Aorta (tissue), 5 donors: ENCODE data around the gene PLCG1. TPM values are rescaled to one million over a fixed set of nuclear protein-coding genes. Genes with fewer than 3 reads are reported as not detected.

ENCODE experiments used
- ATAC-seq: fragments of 200-7000 bp; cut with Tn5 transposase; one replicate; pipeline ENCODE4 v1.9.1; 2022; ENCODE audit warnings: moderate library complexity; ENCODE audit not compliant: low FRiP score
- DNase-seq, 2 donors: peaks; one replicate each; pipeline ENCODE4 v3.0.0-alpha.2; 2020
- H3K27ac ChIP-seq, 2 donors: one replicate each; pipeline ENCODE4 v1.5.1; 2013; ENCODE audit warnings: low read length in 2 of 2, mild to moderate bottlenecking in 2 of 2, moderate library complexity in 2 of 2, control low read depth in 1 of 2, inconsistent platforms in 1 of 2, low read depth in 1 of 2
- H3K27me3 ChIP-seq, 2 donors: one replicate each; pipeline ENCODE4 v1.6.1; 2013; ENCODE audit warnings: control low read depth in 1 of 2, low read length in 1 of 2, mild to moderate bottlenecking in 1 of 2, moderate library complexity in 1 of 2; ENCODE audit not compliant: insufficient read depth in 2 of 2, control insufficient read depth in 1 of 2
- H3K36me3 ChIP-seq, 2 donors: one replicate each; pipeline ENCODE4 v1.6.1; 2013; ENCODE audit warnings: control low read depth in 1 of 2, low read length in 1 of 2, mild to moderate bottlenecking in 1 of 2; ENCODE audit not compliant: insufficient read depth in 2 of 2, control insufficient read depth in 1 of 2
- H3K4me1 ChIP-seq, 2 donors: one replicate each; pipeline ENCODE4 v1.6.1; 2013; ENCODE audit warnings: low read length in 2 of 2, control low read depth in 1 of 2, mild to moderate bottlenecking in 1 of 2, moderate library complexity in 1 of 2; ENCODE audit not compliant: insufficient read depth in 2 of 2, control insufficient read depth in 1 of 2
- H3K4me3 ChIP-seq, 2 donors: one replicate each; pipeline ENCODE4 v1.5.1; 2013; ENCODE audit warnings: low read length in 2 of 2, control low read depth in 1 of 2, mild to moderate bottlenecking in 1 of 2
- H3K9me3 ChIP-seq: one replicate; pipeline ENCODE4 v1.6.1; 2013; ENCODE audit warnings: mild to moderate bottlenecking, low read length; ENCODE audit not compliant: control insufficient read depth
- WGBS, 2 donors: extraction: QIAGEN DNeasy Blood & Tissue Kit; methylation state at CpG; one replicate each; pipeline ENCODE4 v1.1.7; 2013; 5-methylcytosine and 5-hydroxymethylcytosine counted together
- intact Hi-C, 2 donors: fragments of 100-400 bp; cut with DNase I; formaldehyde crosslinking; loops; one replicate each; pipeline versions ENCODE4 v1.14.2 to v1.15.0; 2022
- polyA plus RNA-seq, 2 donors: library from polyadenylated mRNA; stranded (reverse); fragments of 200-250 nt; gene quantifications; one replicate each; pipeline ENCODE4 v1.2.3, GENCODE V29; 2013
- total RNA-seq, 2 donors: library from RNA; stranded (reverse); fragmentation: NEBNext Ultra II Directional; extraction: Animal tissue kit (Norgen Biotek cat#: 25700); gene quantifications; one replicate each; pipeline ENCODE4 v1.2.1, GENCODE V29; 2021
- donor health status: healthy with polysubstance abuse.
- donor health status: Bipolar disorder and iron deficiency.
- donor health status: DM: no; HTN: no; CAD: no.
- donor health status: DM: no; HTN: no; CAD: no.
- donor health status: DM: yes; HTN: yes; CAD: no.

PLCG1 gene
- total and polyA plus RNA-seq, 4 donors: 17.9 to 148 (median 74.4) TPM

GRCh38 chr20:41147767-41148191 lies 10.4 kb downstream of the PLCG1 start:
- ATAC-seq (peak; percentile 49), DNase-seq (peak in 1 of 2 donors; percentile 64)
- no peaks in the 10 kb centered on the region for H3K9me3 ChIP-seq
- intact Hi-C loops: no loop called here
- H3K4me1 ChIP-seq: peaks cover 3 to 4% of the 10 kb centered on the region in 2 donors
- H3K36me3 ChIP-seq: no peaks in the 10 kb centered on the region
- no peak overlapping the region for H3K4me3 ChIP-seq
- WGBS, 2 donors: 34 to 37% methylated on average over 8 of the region's 8 CpGs
- peak overlapping the region in 1 of 2 donors; percentile 81 for H3K27ac ChIP-seq
- H3K27me3 ChIP-seq: no peaks in the 10 kb centered on the region

- Histone ChIP-seq H3K9me3 (no peaks in the 10 kb centered on the region), H3K4me3 (no peak overlapping the region), H3K36me3 (no peaks in the 10 kb centered on the region), H3K27ac (no peak overlapping the region), H3K4me1 (peaks cover 4% of the 10 kb centered on the region in 2 donors), H3K27me3 (no peaks in the 10 kb centered on the region)
- intact Hi-C loops: no loop called here
- WGBS, 2 donors: 80 to 81% methylated on average over 5 of the region's 5 CpGs
- DNase-seq (no peak), ATAC-seq (no peak)
These were observed 11.6 kb downstream of the PLCG1 start for GRCh38 chr20:41148942-41149341.

GRCh38 chr20:41150664-41151063 lies 13.3 kb downstream of the PLCG1 start:
- Histone ChIP-seq H3K36me3 (no peaks in the 10 kb centered on the region), H3K4me1 (peaks cover 4 to 8% of the 10 kb centered on the region in 2 donors), H3K27ac (no peak overlapping the region), H3K9me3 (no peaks in the 10 kb centered on the region), H3K4me3 (no peak overlapping the region), H3K27me3 (no peaks in the 10 kb centered on the region)
- intact Hi-C loops: no loop called here
- DNase-seq: no peak
- no peak for ATAC-seq
- 68 to 72% methylated on average over 3 of the region's 3 CpGs for WGBS, 2 donors

GRCh38 chr20:41151134-41151869 lies 14.0 kb downstream of the PLCG1 start:
- intact Hi-C loops: no loop called here
- H3K36me3 ChIP-seq: no peaks in the 10 kb centered on the region
- no peak overlapping the region for H3K27ac ChIP-seq
- H3K27me3 ChIP-seq: no peaks in the 10 kb centered on the region
- DNase-seq (no peak), ATAC-seq (no peak)
- WGBS, 2 donors: 92 to 93% methylated on average over 5 of the region's 5 CpGs
- H3K4me1 ChIP-seq: peaks cover 4 to 6% of the 10 kb centered on the region in 2 donors
- H3K9me3 ChIP-seq: no peaks in the 10 kb centered on the region
- H3K4me3 ChIP-seq: no peak overlapping the region

- intact Hi-C loops: no loop called here
- Histone ChIP-seq H3K27ac (no peak overlapping the region), H3K9me3 (no peaks in the 10 kb centered on the region), H3K4me3 (no peak overlapping the region), H3K27me3 (no peaks in the 10 kb centered on the region), H3K36me3 (no peaks in the 10 kb centered on the region), H3K4me1 (peaks cover 4% of the 10 kb centered on the region in 2 donors)
- ATAC-seq (no peak), DNase-seq (no peak)
- WGBS, 2 donors: 33 to 44% methylated on average over 5 of the region's 5 CpGs
These were observed 14.9 kb downstream of the PLCG1 start for GRCh38 chr20:41152108-41152757.

GRCh38 chr20:41154436-41155176 lies 17.3 kb downstream of the PLCG1 start:
- 57 to 61% methylated on average over 7 to 8 of the region's 8 CpGs for WGBS, 2 donors
- H3K27me3 ChIP-seq: no peaks in the 10 kb centered on the region
- H3K9me3 ChIP-seq: no peaks in the 10 kb centered on the region
- H3K36me3 ChIP-seq: no peaks in the 10 kb centered on the region
- intact Hi-C loops: no loop called here
- DNase-seq (no peak), ATAC-seq (no peak)
- H3K4me1 ChIP-seq: peaks cover 2 to 4% of the 10 kb centered on the region in 2 donors
- H3K27ac ChIP-seq: no peak overlapping the region
- no peak overlapping the region for H3K4me3 ChIP-seq

- H3K27ac ChIP-seq: no peak overlapping the region
These were observed 17.9 kb downstream of the PLCG1 start for GRCh38 chr20:41155261-41155660.

GRCh38 chr20:41158082-41158625 lies 20.8 kb downstream of the PLCG1 start:
- WGBS, 2 donors: 62 to 65% methylated on average over 6 of the region's 6 CpGs
- Histone ChIP-seq H3K36me3 (no peaks in the 10 kb centered on the region), H3K9me3 (no peaks in the 10 kb centered on the region), H3K27ac (no peak overlapping the region), H3K4me3 (no peak overlapping the region), H3K27me3 (no peaks in the 10 kb centered on the region), H3K4me1 (peaks cover 0 to 4% of the 10 kb centered on the region in 2 donors)
- ATAC-seq (no peak), DNase-seq (no peak)
- intact Hi-C loops: no loop called here

More at GRCh38 chr20:41155261-41155660, 17.9 kb downstream of the PLCG1 start:
- Histone ChIP-seq H3K4me1 (peaks cover 2 to 4% of the 10 kb centered on the region in 2 donors), H3K4me3 (no peak overlapping the region), H3K27me3 (no peaks in the 10 kb centered on the region), H3K9me3 (no peaks in the 10 kb centered on the region), H3K36me3 (no peaks in the 10 kb centered on the region)
- DNase-seq: no peak
- intact Hi-C loops: no loop called here
- no peak for ATAC-seq
- 56 to 58% methylated on average over 7 of the region's 7 CpGs for WGBS, 2 donors
